GM11168 (cell line): ENCODE data around the gene JTB.
"Not testable (repeated sequence)": the region's sequence is repeated elsewhere in the genome, so short reads cannot be mapped to it uniquely, and the experiment has no call there.

ENCODE experiments used
- in situ Hi-C: fragments of 300-500 bp; cut with MboI; formaldehyde crosslinking; loops from one replicate; pipeline ENCODE4 v1.12.0; 2022; ENCODE audit warnings: low sequenced_read_pairs; ENCODE audit not compliant: unreplicated experiment

The JTB gene

GRCh38 chr1:153977250-153978240, at the start of gene JTB:
Gene JTB, minus strand, starts transcription at chr1:153977674. Its CDS starts 422 bp downstream, at chr1:153977252.
- in situ Hi-C loops: loop anchor here (10.0 to 25.0 kb wide), 2 partner anchors 303 to 465 kb away; partner anchors contain the start of genes ILF2 and NPR1

GRCh38 chr1:154019940-154020339, 42.5 kb upstream of the JTB start:
- in situ Hi-C loops: no loop called here

GRCh38 chr1:154019269-154019668, 41.8 kb upstream of the JTB start:
- in situ Hi-C loops: no loop called here

- in situ Hi-C loops: no loop called here
Observed at GRCh38 chr1:154014154-154014907, 36.9 kb upstream of the JTB start.

GRCh38 chr1:154012543-154012942, 35.1 kb upstream of the JTB start:
- in situ Hi-C loops: not testable (repeated sequence)

- in situ Hi-C loops: no loop called here
Observed at GRCh38 chr1:154012129-154012528, 34.7 kb upstream of the JTB start.

GRCh38 chr1:154006136-154006535, 28.7 kb upstream of the JTB start:
- in situ Hi-C loops: no loop called here

- in situ Hi-C loops: no loop called here
Observed at GRCh38 chr1:154000420-154000819, 22.9 kb upstream of the JTB start.

GRCh38 chr1:153996882-153997281, 19.4 kb upstream of the JTB start:
- in situ Hi-C loops: loop anchor here (25.0 kb wide), 1 partner anchor 485 kb away; no protein-coding TSS in a partner anchor

- in situ Hi-C loops: loop anchor here (25.0 kb wide), 1 partner anchor 483 kb away; no protein-coding TSS in a partner anchor
Observed at GRCh38 chr1:153995640-153996039, 18.2 kb upstream of the JTB start.

- in situ Hi-C loops: loop anchor here (25.0 kb wide), 1 partner anchor 483 kb away; no protein-coding TSS in a partner anchor
Observed at GRCh38 chr1:153995202-153995601, 17.7 kb upstream of the JTB start.

- in situ Hi-C loops: loop anchor here (25.0 kb wide), 1 partner anchor 480 kb away; no protein-coding TSS in a partner anchor
Observed at GRCh38 chr1:153991806-153992205, 14.3 kb upstream of the JTB start.

- in situ Hi-C loops: loop anchor here (25.0 kb wide), 1 partner anchor 479 kb away; no protein-coding TSS in a partner anchor
Observed at GRCh38 chr1:153991151-153991630, 13.7 kb upstream of the JTB start.

- in situ Hi-C loops: loop anchor here (25.0 kb wide), 1 partner anchor 478 kb away; no protein-coding TSS in a partner anchor
Observed at GRCh38 chr1:153990468-153991150, 13.1 kb upstream of the JTB start, which contains the start of gene RPS27. Gene RPS27, plus strand, starts transcription at chr1:153990762. Its CDS starts 35 bp downstream, at chr1:153990797.

- in situ Hi-C loops: loop anchor here (25.0 kb wide), 1 partner anchor 475 kb away; no protein-coding TSS in a partner anchor
Observed at GRCh38 chr1:153987621-153988020, 10.1 kb upstream of the JTB start.

- in situ Hi-C loops: loop anchor here (25.0 kb wide), 1 partner anchor 474 kb away; no protein-coding TSS in a partner anchor
Observed at GRCh38 chr1:153985941-153986761, 8.7 kb upstream of the JTB start, which contains the start of gene RAB13. Gene RAB13, minus strand, starts transcription at chr1:153986339. Its CDS starts 103 bp downstream, at chr1:153986236.

GRCh38 chr1:153985341-153985912, 8.0 kb upstream of the JTB start:
- in situ Hi-C loops: loop anchor here (25.0 kb wide), 1 partner anchor 473 kb away; no protein-coding TSS in a partner anchor
